ENCODE data around the gene HLA-DMB.

- TF ChIP-seq POLR2AphosphoS5 (IDR thresholded peaks at IDR 0.05) (no peak), CTCF (IDR thresholded peaks at IDR 0.05; ENCODE audit: poor library complexity, severe bottlenecking) (no peak)
These were observed 53.2 kb downstream of the HLA-DMB start for GRCh38 chr6:32887616-32888015.
